Measurements from ENCODE around the gene IPO13.

Gene IPO13

GRCh38 chr1:43969416-43969745, 22.6 kb downstream of the IPO13 start:
- Histone ChIP-seq H3K4me1 (ENCODE audit: insufficient read depth, low read length) (peaks cover 22% of the 10 kb centered on the region), H3K9ac (ENCODE audit: low read length) (no peak overlapping the region), H3K4me3 (ENCODE audit: low read depth in 1 of 2, low read length in 2 of 2) (peak overlapping the region in 1 of 2 donors; percentile 95), H3K27ac (ENCODE audit: low read depth, low read length) (no peak overlapping the region), H3K27me3 (ENCODE audit: control insufficient read depth in 1 of 2, insufficient read depth in 2 of 2, low read length in 2 of 2) (no peaks in the 10 kb centered on the region), H3K36me3 (ENCODE audit: insufficient read depth, low read length) (peaks cover 13% of the 10 kb centered on the region), H3K9me3 (ENCODE audit: low read length) (no peaks in the 10 kb centered on the region)

GRCh38 chr1:43969746-43970466, 23.2 kb downstream of the IPO13 start, which contains the start of gene DPH2:
Gene DPH2, plus strand, starts transcription at chr1:43970010. Its CDS starts 166 bp downstream, at chr1:43970176.
- Histone ChIP-seq H3K27ac (ENCODE audit: low read depth, low read length) (peak within 1 kb of the TSS; percentile 87), H3K9me3 (ENCODE audit: low read length) (no peaks in the 10 kb centered on the region), H3K4me3 (ENCODE audit: low read depth in 1 of 2, low read length in 2 of 2) (peak within 1 kb of the TSS; percentile 80 to 95), H3K27me3 (ENCODE audit: control insufficient read depth in 1 of 2, insufficient read depth in 2 of 2, low read length in 2 of 2) (no peaks in the 10 kb centered on the region), H3K9ac (ENCODE audit: low read length) (peak within 1 kb of the TSS; percentile 7), H3K36me3 (ENCODE audit: insufficient read depth, low read length) (peaks cover 11% of the 10 kb centered on the region), H3K4me1 (ENCODE audit: insufficient read depth, low read length) (peaks cover 22% of the 10 kb centered on the region)

- Histone ChIP-seq H3K27ac (ENCODE audit: low read depth, low read length) (no peak overlapping the region), H3K36me3 (ENCODE audit: insufficient read depth, low read length) (peaks cover 11% of the 10 kb centered on the region), H3K9me3 (ENCODE audit: low read length) (no peaks in the 10 kb centered on the region), H3K4me3 (ENCODE audit: low read depth in 1 of 2, low read length in 2 of 2) (peak overlapping the region; percentile 80 to 95), H3K9ac (ENCODE audit: low read length) (peak overlapping the region; percentile 7), H3K4me1 (ENCODE audit: insufficient read depth, low read length) (peaks cover 22% of the 10 kb centered on the region), H3K27me3 (ENCODE audit: control insufficient read depth in 1 of 2, insufficient read depth in 2 of 2, low read length in 2 of 2) (no peaks in the 10 kb centered on the region)
Observed at GRCh38 chr1:43970502-43970901, 23.8 kb downstream of the IPO13 start.

- H3K9me3 ChIP-seq (ENCODE audit: low read length): no peaks in the 10 kb centered on the region
- no peak overlapping the region for H3K9ac ChIP-seq (ENCODE audit: low read length)
- H3K4me3 ChIP-seq (ENCODE audit: low read depth in 1 of 2, low read length in 2 of 2): peak overlapping the region in 1 of 2 donors; percentile 95
- peaks cover 26% of the 10 kb centered on the region for H3K4me1 ChIP-seq (ENCODE audit: insufficient read depth, low read length)
- no peak overlapping the region for H3K27ac ChIP-seq (ENCODE audit: low read depth, low read length)
- H3K36me3 ChIP-seq (ENCODE audit: insufficient read depth, low read length): peaks cover 11% of the 10 kb centered on the region
- no peaks in the 10 kb centered on the region for H3K27me3 ChIP-seq (ENCODE audit: control insufficient read depth in 1 of 2, insufficient read depth in 2 of 2, low read length in 2 of 2)
Observed at GRCh38 chr1:43970911-43971310, 24.2 kb downstream of the IPO13 start.

GRCh38 chr1:43971336-43971980, 24.7 kb downstream of the IPO13 start:
- Histone ChIP-seq H3K27ac (ENCODE audit: low read depth, low read length) (no peak overlapping the region), H3K4me1 (ENCODE audit: insufficient read depth, low read length) (peaks cover 32% of the 10 kb centered on the region), H3K36me3 (ENCODE audit: insufficient read depth, low read length) (peaks cover 16% of the 10 kb centered on the region), H3K9me3 (ENCODE audit: low read length) (no peaks in the 10 kb centered on the region), H3K27me3 (ENCODE audit: control insufficient read depth in 1 of 2, insufficient read depth in 2 of 2, low read length in 2 of 2) (no peaks in the 10 kb centered on the region), H3K9ac (ENCODE audit: low read length) (no peak overlapping the region), H3K4me3 (ENCODE audit: low read depth in 1 of 2, low read length in 2 of 2) (no peak overlapping the region)

GRCh38 chr1:43973981-43974442, 27.3 kb downstream of the IPO13 start:
- peaks cover 54% of the 10 kb centered on the region for H3K4me1 ChIP-seq (ENCODE audit: insufficient read depth, low read length)
- no peaks in the 10 kb centered on the region for H3K27me3 ChIP-seq (ENCODE audit: control insufficient read depth in 1 of 2, insufficient read depth in 2 of 2, low read length in 2 of 2)
- H3K4me3 ChIP-seq (ENCODE audit: low read depth in 1 of 2, low read length in 2 of 2): peak overlapping the region; percentile 10 to 84
- H3K36me3 ChIP-seq (ENCODE audit: insufficient read depth, low read length): peaks cover 35% of the 10 kb centered on the region
- peak overlapping the region; percentile 72 for H3K9ac ChIP-seq (ENCODE audit: low read length)
- H3K9me3 ChIP-seq (ENCODE audit: low read length): no peaks in the 10 kb centered on the region
- peak overlapping the region; percentile 36 for H3K27ac ChIP-seq (ENCODE audit: low read depth, low read length)

- Histone ChIP-seq H3K4me3 (ENCODE audit: low read depth in 1 of 2, low read length in 2 of 2) (peak within 1 kb of the TSS; percentile 84 to 96), H3K9ac (ENCODE audit: low read length) (peak within 1 kb of the TSS; percentile 72), H3K4me1 (ENCODE audit: insufficient read depth, low read length) (peaks cover 50% of the 10 kb centered on the region), H3K27ac (ENCODE audit: low read depth, low read length) (peak within 1 kb of the TSS; percentile 36), H3K9me3 (ENCODE audit: low read length) (no peaks in the 10 kb centered on the region), H3K36me3 (ENCODE audit: insufficient read depth, low read length) (peaks cover 35% of the 10 kb centered on the region), H3K27me3 (ENCODE audit: control insufficient read depth in 1 of 2, insufficient read depth in 2 of 2, low read length in 2 of 2) (no peaks in the 10 kb centered on the region)
Observed at GRCh38 chr1:43974443-43975248, 27.9 kb downstream of the IPO13 start, which contains the start of gene ATP6V0B. Gene ATP6V0B, plus strand, starts transcription at chr1:43974960. Its CDS starts 81 bp downstream, at chr1:43975041.

- H3K27me3 ChIP-seq (ENCODE audit: control insufficient read depth in 1 of 2, insufficient read depth in 2 of 2, low read length in 2 of 2): no peaks in the 10 kb centered on the region
- H3K36me3 ChIP-seq (ENCODE audit: insufficient read depth, low read length): peaks cover 35% of the 10 kb centered on the region
- peaks cover 54% of the 10 kb centered on the region for H3K4me1 ChIP-seq (ENCODE audit: insufficient read depth, low read length)
- peak overlapping the region; percentile 84 to 96 for H3K4me3 ChIP-seq (ENCODE audit: low read depth in 1 of 2, low read length in 2 of 2)
- H3K9me3 ChIP-seq (ENCODE audit: low read length): no peaks in the 10 kb centered on the region
- peak overlapping the region; percentile 36 for H3K27ac ChIP-seq (ENCODE audit: low read depth, low read length)
- H3K9ac ChIP-seq (ENCODE audit: low read length): peak overlapping the region; percentile 65
Observed at GRCh38 chr1:43975249-43975961, 28.7 kb downstream of the IPO13 start.

GRCh38 chr1:43976045-43976444, 29.3 kb downstream of the IPO13 start:
- Histone ChIP-seq H3K27ac (ENCODE audit: low read depth, low read length) (peak overlapping the region; percentile 36), H3K4me3 (ENCODE audit: low read depth in 1 of 2, low read length in 2 of 2) (peak overlapping the region; percentile 84 to 96), H3K36me3 (ENCODE audit: insufficient read depth, low read length) (peaks cover 35% of the 10 kb centered on the region), H3K27me3 (ENCODE audit: control insufficient read depth in 1 of 2, insufficient read depth in 2 of 2, low read length in 2 of 2) (no peaks in the 10 kb centered on the region), H3K4me1 (ENCODE audit: insufficient read depth, low read length) (peaks cover 53% of the 10 kb centered on the region), H3K9ac (ENCODE audit: low read length) (peak overlapping the region; percentile 65), H3K9me3 (ENCODE audit: low read length) (no peaks in the 10 kb centered on the region)

- H3K9me3 ChIP-seq (ENCODE audit: low read length): no peaks in the 10 kb centered on the region
- no peak overlapping the region for H3K4me3 ChIP-seq (ENCODE audit: low read depth in 1 of 2, low read length in 2 of 2)
- no peak overlapping the region for H3K27ac ChIP-seq (ENCODE audit: low read depth, low read length)
- H3K36me3 ChIP-seq (ENCODE audit: insufficient read depth, low read length): peaks cover 35% of the 10 kb centered on the region
- peaks cover 52% of the 10 kb centered on the region for H3K4me1 ChIP-seq (ENCODE audit: insufficient read depth, low read length)
- H3K27me3 ChIP-seq (ENCODE audit: control insufficient read depth in 1 of 2, insufficient read depth in 2 of 2, low read length in 2 of 2): no peaks in the 10 kb centered on the region
- H3K9ac ChIP-seq (ENCODE audit: low read length): no peak overlapping the region
Observed at GRCh38 chr1:43976890-43977289, 30.1 kb downstream of the IPO13 start.
